Endodermal cell (in vitro differentiated cells): Measurements from ENCODE around the gene GJA5. TPM values are rescaled to one million over a fixed set of nuclear protein-coding genes. Genes with fewer than 3 reads are reported as not detected.
A peak's percentile ranks its signal among the peaks of the same experiment; 100 is the strongest.

ENCODE experiments used
- DNase-seq: peaks from one replicate; pipeline ENCODE4 v3.0.0-alpha.2; 2017
- H3K27ac ChIP-seq: 2 replicates; pipeline ENCODE4 v1.5.1; 2013; ENCODE audit warnings: mild to moderate bottlenecking, low read depth, low read length, moderate library complexity
- H3K27me3 ChIP-seq: 2 replicates; pipeline ENCODE4 v1.6.1; 2013; ENCODE audit warnings: mild to moderate bottlenecking, low read length, moderate library complexity; ENCODE audit not compliant: insufficient read depth, control insufficient read depth, poor library complexity, severe bottlenecking
- H3K36me3 ChIP-seq: 2 replicates; pipeline ENCODE4 v1.7.0; 2013; ENCODE audit warnings: mild to moderate bottlenecking, low read length, moderate library complexity; ENCODE audit not compliant: control insufficient read depth, insufficient read depth
- H3K4me1 ChIP-seq: one replicate; pipeline ENCODE4 v1.7.0; 2013; ENCODE audit warnings: low read length; ENCODE audit not compliant: control insufficient read depth, insufficient read depth
- H3K4me3 ChIP-seq: 2 replicates; pipeline ENCODE4 v1.5.1; 2013; ENCODE audit warnings: mild to moderate bottlenecking, low read length, moderate library complexity
- H3K9ac ChIP-seq: 2 replicates; pipeline ENCODE4 v1.6.1; 2013; ENCODE audit warnings: mild to moderate bottlenecking, low read length, moderate library complexity; ENCODE audit not compliant: poor library complexity, severe bottlenecking; ENCODE audit errors: extremely low read depth
- H3K9me3 ChIP-seq: 2 replicates; pipeline ENCODE4 v1.6.1; 2013; ENCODE audit warnings: mild to moderate bottlenecking, low read length, moderate library complexity; ENCODE audit not compliant: control insufficient read depth
- H3K27ac Mint-ChIP-seq: 2 replicates; pipeline ENCODE4 v1.8.0; 2020; ENCODE audit warnings: mixed read lengths
- H3K27me3 Mint-ChIP-seq: 2 replicates; pipeline ENCODE4 v1.8.0; 2021; ENCODE audit warnings: mild to moderate bottlenecking, mixed read lengths; ENCODE audit not compliant: insufficient read depth
- H3K36me3 Mint-ChIP-seq: 2 replicates; pipeline ENCODE4 v1.8.0; 2020; ENCODE audit warnings: low read depth, mixed read lengths
- H3K4me1 Mint-ChIP-seq: 2 replicates; pipeline ENCODE4 v1.8.0; 2020; ENCODE audit warnings: mixed read lengths
- H3K4me3 Mint-ChIP-seq: 2 replicates; pipeline ENCODE4 v1.8.0; 2020; ENCODE audit warnings: mild to moderate bottlenecking, moderate library complexity, mixed read lengths
- H3K9me3 Mint-ChIP-seq: 2 replicates; pipeline ENCODE4 v1.8.0; 2020; ENCODE audit warnings: mild to moderate bottlenecking, mixed read lengths
- CTCF ChIP-seq: fragments of 200-600 bp; sonication (generic); conservative IDR thresholded peaks from 2 replicates; pipeline ENCODE4 v1.5.0; 2021; ENCODE audit warnings: antibody characterized with exemption, mild to moderate bottlenecking
- WGBS, 2 experiments: methylation state at CpG; one replicate each; pipeline versions ENCODE4 v1.1.5 to v1.1.7; 2013; ENCODE audit warnings: missing lambda C conversion rate in 2 of 2, mixed read lengths in 1 of 2; ENCODE audit not compliant: insufficient coverage in 1 of 2, insufficient read length in 1 of 2; 5-methylcytosine and 5-hydroxymethylcytosine counted together
- total RNA-seq, 2 donors: library from RNA; stranded (reverse); fragmentation: NEBNext Ultra II Directional in 1 of 2; extraction: Animal tissue kit (Norgen Biotek cat#: 25700) in 1 of 2; gene quantifications; 2 replicates in 1 of 2; 3 replicates in 1 of 2; pipeline ENCODE4 v1.2.1, GENCODE V29; 2021

GJA5 gene
- total RNA-seq, 2 donors from 2014 or later: 1.4 to 1.6 TPM

GRCh38 chr1:147798731-147799130 is 38.3 kb upstream of the GJA5 start:
- H3K4me1 Mint-ChIP-seq: peaks cover 9% of the 10 kb centered on the region
- H3K27me3 ChIP-seq: no peaks in the 10 kb centered on the region
- H3K4me3 Mint-ChIP-seq: no peak overlapping the region
- H3K27me3 Mint-ChIP-seq: peaks cover 33% of the 10 kb centered on the region
- no peak for DNase-seq
- 84 to 89% methylated on average over 3 of the region's 3 CpGs for WGBS, 2 experiments
- no peak for TF ChIP-seq CTCF
- H3K9ac ChIP-seq: no peak overlapping the region
- no peaks in the 10 kb centered on the region for H3K9me3 Mint-ChIP-seq
- no peaks in the 10 kb centered on the region for H3K9me3 ChIP-seq
- H3K27ac ChIP-seq: no peak overlapping the region
- no peaks in the 10 kb centered on the region for H3K4me1 ChIP-seq
- H3K4me3 ChIP-seq: no peak overlapping the region
- H3K27ac Mint-ChIP-seq: no peak overlapping the region
- H3K36me3 ChIP-seq: no peaks in the 10 kb centered on the region
- no peaks in the 10 kb centered on the region for H3K36me3 Mint-ChIP-seq

- TF ChIP-seq CTCF: no peak
- Mint-ChIP-seq H3K27ac (peak overlapping the region; percentile 54), H3K4me1 (peaks cover 9% of the 10 kb centered on the region), H3K27me3 (peaks cover 8% of the 10 kb centered on the region), H3K36me3 (no peaks in the 10 kb centered on the region), H3K4me3 (no peak overlapping the region), H3K9me3 (no peaks in the 10 kb centered on the region)
- H3K9ac ChIP-seq: no peak overlapping the region
- no peaks in the 10 kb centered on the region for H3K4me1 ChIP-seq
- 88 to 92% methylated on average over 8 to 10 of the region's 10 CpGs for WGBS, 2 experiments
- H3K27me3 ChIP-seq: no peaks in the 10 kb centered on the region
- no peak overlapping the region for H3K4me3 ChIP-seq
- no peaks in the 10 kb centered on the region for H3K9me3 ChIP-seq
- no peaks in the 10 kb centered on the region for H3K36me3 ChIP-seq
- no peak overlapping the region for H3K27ac ChIP-seq
- peak; percentile 62 for DNase-seq
Observed at GRCh38 chr1:147794570-147794969, 34.2 kb upstream of the GJA5 start.

GRCh38 chr1:147791876-147792275 is 31.5 kb upstream of the GJA5 start:
- Mint-ChIP-seq H3K36me3 (no peaks in the 10 kb centered on the region), H3K4me1 (peaks cover 11% of the 10 kb centered on the region), H3K4me3 (no peak overlapping the region), H3K27ac (no peak overlapping the region), H3K9me3 (no peaks in the 10 kb centered on the region), H3K27me3 (peaks cover 23% of the 10 kb centered on the region)
- no peak for TF ChIP-seq CTCF
- Histone ChIP-seq H3K27ac (no peak overlapping the region), H3K9ac (no peak overlapping the region), H3K4me3 (no peak overlapping the region), H3K36me3 (no peaks in the 10 kb centered on the region), H3K9me3 (no peaks in the 10 kb centered on the region), H3K4me1 (peaks cover 5% of the 10 kb centered on the region), H3K27me3 (no peaks in the 10 kb centered on the region)
- WGBS, 2 experiments: 100% methylated on average over 1 of the region's 1 CpG
- no peak for DNase-seq
